Tibial nerve (tissue), 4 donors: Measurements from ENCODE around the gene FAM20A.

Source experiments
- EP300 ChIP-seq, 2 donors: sonication (generic); formaldehyde crosslinking; IDR thresholded peaks; one replicate each; pipeline ENCODE4 v1.6.1; 2017; ENCODE audit warnings: antibody characterized with exemption in 2 of 2, mild to moderate bottlenecking in 1 of 2
- POLR2A ChIP-seq, 2 donors: fragments of 450-650 bp; IDR thresholded peaks; one replicate each; pipeline ENCODE4 v1.6.1; 2017; ENCODE audit warnings: antibody characterized with exemption in 2 of 2, mild to moderate bottlenecking in 2 of 2, moderate library complexity in 2 of 2
- TF ChIP-seq, protein P1 (sequence below), 5 experiments: fragments of 200-600 bp in 3 of 5; fragments of 450-650 bp in 2 of 5; sonication (generic) in 3 of 5; IDR thresholded peaks; one replicate each; pipeline ENCODE4 v1.5.1; 2016 to 2019; ENCODE audit warnings: antibody characterized with exemption in 5 of 5, mild to moderate bottlenecking in 3 of 5, moderate library complexity in 2 of 5

DNA sequence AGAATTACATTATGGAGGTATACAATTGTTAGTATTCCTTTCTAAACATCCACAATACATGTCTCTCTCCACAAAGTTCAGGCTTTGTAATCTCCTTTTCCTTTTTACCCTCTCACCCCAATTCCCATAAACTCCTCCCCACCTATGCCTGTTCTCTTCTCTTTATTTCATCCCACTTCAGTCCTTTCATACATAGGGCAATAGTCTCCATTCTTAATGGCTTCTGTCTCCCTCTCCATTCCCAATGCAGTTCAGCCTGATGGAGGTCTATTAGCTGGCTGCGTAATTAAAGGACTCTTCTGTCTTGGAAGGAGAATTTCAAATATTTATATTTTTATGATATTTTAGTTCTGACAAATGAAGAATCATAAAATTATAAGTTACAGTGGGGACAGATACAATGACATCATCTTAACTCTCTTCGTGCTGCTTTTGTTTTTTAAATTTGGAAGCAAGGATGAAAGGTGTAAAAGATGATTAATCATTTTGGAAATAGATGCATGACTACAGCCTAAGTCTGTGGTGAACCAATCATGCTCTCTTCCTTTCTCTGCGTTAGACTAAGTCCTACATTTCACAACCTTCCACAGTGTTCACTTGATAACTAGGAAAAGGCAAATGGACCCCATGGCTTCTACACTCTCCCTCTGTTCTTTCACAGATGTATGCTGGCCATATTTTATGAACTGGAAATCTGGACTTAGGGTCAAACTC is 11.2 kb upstream of the FAM20A start:
- TF ChIP-seq, protein P1, sequence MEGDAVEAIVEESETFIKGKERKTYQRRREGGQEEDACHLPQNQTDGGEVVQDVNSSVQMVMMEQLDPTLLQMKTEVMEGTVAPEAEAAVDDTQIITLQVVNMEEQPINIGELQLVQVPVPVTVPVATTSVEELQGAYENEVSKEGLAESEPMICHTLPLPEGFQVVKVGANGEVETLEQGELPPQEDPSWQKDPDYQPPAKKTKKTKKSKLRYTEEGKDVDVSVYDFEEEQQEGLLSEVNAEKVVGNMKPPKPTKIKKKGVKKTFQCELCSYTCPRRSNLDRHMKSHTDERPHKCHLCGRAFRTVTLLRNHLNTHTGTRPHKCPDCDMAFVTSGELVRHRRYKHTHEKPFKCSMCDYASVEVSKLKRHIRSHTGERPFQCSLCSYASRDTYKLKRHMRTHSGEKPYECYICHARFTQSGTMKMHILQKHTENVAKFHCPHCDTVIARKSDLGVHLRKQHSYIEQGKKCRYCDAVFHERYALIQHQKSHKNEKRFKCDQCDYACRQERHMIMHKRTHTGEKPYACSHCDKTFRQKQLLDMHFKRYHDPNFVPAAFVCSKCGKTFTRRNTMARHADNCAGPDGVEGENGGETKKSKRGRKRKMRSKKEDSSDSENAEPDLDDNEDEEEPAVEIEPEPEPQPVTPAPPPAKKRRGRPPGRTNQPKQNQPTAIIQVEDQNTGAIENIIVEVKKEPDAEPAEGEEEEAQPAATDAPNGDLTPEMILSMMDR (IDR thresholded peaks at IDR 0.05) = no peak
- TF ChIP-seq POLR2A (IDR thresholded peaks at IDR 0.05) = no peak
- TF ChIP-seq EP300 (IDR thresholded peaks at IDR 0.05) = no peak
